Endothelial cell of hepatic sinusoid (primary cell): ENCODE measurements around the gene DLG2.
"Not testable (repeated sequence)": the region's sequence is repeated elsewhere in the genome, so short reads cannot be mapped to it uniquely, and the experiment has no call there.

Experiments used
- in situ Hi-C: cut with HindIII; loops from 2 replicates; pipeline ENCODE4 v1.10.0; 2017; ENCODE audit warnings: low sequenced_read_pairs

Gene DLG2

GRCh38 chr11:85045716-85046115 lies 581.4 kb downstream of the DLG2 start:
- in situ Hi-C loops, result no loop called here

GRCh38 chr11:85044911-85045310 lies 582.2 kb downstream of the DLG2 start:
- in situ Hi-C loops, result no loop called here

DNA sequence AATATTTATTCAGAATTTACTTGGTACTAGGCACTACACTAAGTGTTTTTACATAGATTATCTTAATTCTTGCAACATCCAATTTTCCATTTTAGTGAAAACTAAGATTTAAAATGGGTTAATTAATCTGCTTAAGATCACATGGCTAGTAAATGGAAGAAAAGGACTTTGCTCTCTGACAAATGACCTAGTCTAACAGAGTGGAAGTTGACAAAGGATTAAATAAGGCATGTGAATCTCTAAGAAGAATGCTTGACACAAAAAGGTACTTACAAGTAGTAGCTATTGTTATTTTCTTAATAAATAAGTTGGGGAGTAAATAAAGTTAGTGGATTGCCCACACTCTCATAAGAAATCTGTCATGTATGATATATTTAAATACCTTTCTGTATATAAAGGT lies 584.8 kb downstream of the DLG2 start:
- in situ Hi-C loops, result no loop called here

DNA sequence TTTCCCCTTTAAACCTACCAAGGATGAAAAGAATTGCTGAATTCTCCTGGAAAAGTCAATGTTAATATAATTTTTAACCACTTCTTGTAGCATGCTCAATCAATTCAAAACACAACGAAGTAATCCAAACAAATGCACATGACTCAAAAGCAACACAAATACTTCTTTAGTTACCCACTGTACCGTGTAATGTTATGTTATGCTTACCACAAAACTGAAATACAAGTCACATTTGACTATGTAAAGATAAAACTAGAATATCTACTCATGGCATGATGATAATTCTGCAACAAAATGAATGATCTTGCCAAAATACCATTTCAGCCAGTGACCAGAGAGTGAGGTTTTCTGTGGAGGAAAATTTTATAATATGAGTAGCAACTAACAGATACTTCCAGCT lies 587.0 kb downstream of the DLG2 start:
- in situ Hi-C loops, result no loop called here

GRCh38 chr11:85029964-85030363 lies 597.2 kb downstream of the DLG2 start:
- in situ Hi-C loops, result no loop called here

GRCh38 chr11:85028329-85029101 lies 598.6 kb downstream of the DLG2 start:
- in situ Hi-C loops, result no loop called here

GRCh38 chr11:85027346-85027745 lies 599.8 kb downstream of the DLG2 start:
- in situ Hi-C loops, result no loop called here

GRCh38 chr11:85021058-85021457 lies 606.1 kb downstream of the DLG2 start:
- in situ Hi-C loops, result no loop called here

- in situ Hi-C loops, result no loop called here
Observed at GRCh38 chr11:84993386-84993785, 633.8 kb downstream of the DLG2 start.

GRCh38 chr11:84990141-84990540 lies 637.0 kb downstream of the DLG2 start:
- in situ Hi-C loops, result no loop called here

- in situ Hi-C loops, result not testable (repeated sequence)
Observed at GRCh38 chr11:84987686-84988187, 639.4 kb downstream of the DLG2 start.

- in situ Hi-C loops, result no loop called here
Observed at GRCh38 chr11:84981301-84981700, 645.8 kb downstream of the DLG2 start.

GRCh38 chr11:84969103-84969502 lies 658.0 kb downstream of the DLG2 start:
- in situ Hi-C loops, result no loop called here

- in situ Hi-C loops, result no loop called here
Observed at GRCh38 chr11:84965484-84965883, 661.7 kb downstream of the DLG2 start.

- in situ Hi-C loops, result no loop called here
Observed at GRCh38 chr11:84963240-84963639, 663.9 kb downstream of the DLG2 start.

DNA sequence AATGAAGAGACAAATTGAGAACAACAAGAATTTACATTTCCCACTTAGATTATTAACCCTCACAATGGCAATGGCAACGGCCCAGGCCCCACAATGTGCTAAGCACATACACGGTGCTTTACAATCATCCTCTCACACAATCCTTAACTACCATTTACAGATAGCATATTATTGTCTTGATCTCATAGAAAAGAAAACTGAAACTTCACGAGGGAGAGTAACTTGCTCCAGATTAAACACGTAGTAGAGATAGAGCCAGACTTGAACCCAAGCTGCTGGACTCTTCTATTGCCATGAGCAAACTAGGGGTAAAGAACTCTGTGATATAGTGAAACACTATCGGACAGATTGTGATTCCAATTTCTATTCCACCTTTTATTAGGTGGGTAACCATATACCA lies 665.1 kb downstream of the DLG2 start:
- in situ Hi-C loops, result no loop called here

DNA sequence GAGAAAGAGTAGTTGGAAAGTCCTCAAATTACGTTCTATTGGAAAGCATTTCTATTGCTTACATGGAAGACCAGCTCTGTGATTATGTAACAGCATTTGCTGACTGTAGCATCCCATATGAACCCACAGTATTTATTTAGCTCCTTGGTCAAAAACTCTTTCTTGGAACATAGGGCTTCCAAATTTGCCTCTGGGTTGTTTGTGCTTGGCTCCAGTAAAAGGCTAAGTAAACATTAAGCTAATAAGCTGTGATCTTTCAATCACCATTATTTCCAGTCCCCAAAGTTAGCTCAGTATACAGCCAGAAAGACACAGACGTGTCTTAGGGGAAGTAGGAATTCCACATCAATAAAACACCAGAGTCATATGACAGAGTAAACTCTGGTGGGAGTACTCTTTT lies 668.8 kb downstream of the DLG2 start:
- in situ Hi-C loops, result no loop called here

- in situ Hi-C loops, result no loop called here
Observed at GRCh38 chr11:84950569-84951270, 676.4 kb downstream of the DLG2 start.

- in situ Hi-C loops, result no loop called here
Observed at GRCh38 chr11:84947970-84948580, 679.1 kb downstream of the DLG2 start.

DNA sequence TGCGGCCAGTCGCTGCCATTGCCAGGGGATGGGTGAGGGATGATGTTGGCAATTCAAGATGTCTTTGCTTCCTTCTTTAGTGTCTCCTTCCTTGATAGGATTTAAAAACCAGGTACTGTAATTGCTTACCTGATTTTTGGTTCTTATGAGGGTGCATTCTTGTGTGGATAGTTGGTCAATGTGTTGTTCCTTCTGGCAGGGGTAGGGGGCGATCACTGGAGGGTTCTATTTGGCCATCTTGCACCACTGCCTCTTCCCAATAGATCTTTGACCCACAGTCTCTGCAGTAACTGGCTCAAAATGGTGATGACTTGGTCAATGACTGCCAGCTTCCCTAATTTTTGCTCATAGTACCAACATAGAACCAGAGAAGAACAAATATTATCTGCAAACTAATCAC lies 680.1 kb downstream of the DLG2 start:
- in situ Hi-C loops, result no loop called here

- in situ Hi-C loops, result no loop called here
Observed at GRCh38 chr11:84930863-84931262, 696.3 kb downstream of the DLG2 start.

DNA sequence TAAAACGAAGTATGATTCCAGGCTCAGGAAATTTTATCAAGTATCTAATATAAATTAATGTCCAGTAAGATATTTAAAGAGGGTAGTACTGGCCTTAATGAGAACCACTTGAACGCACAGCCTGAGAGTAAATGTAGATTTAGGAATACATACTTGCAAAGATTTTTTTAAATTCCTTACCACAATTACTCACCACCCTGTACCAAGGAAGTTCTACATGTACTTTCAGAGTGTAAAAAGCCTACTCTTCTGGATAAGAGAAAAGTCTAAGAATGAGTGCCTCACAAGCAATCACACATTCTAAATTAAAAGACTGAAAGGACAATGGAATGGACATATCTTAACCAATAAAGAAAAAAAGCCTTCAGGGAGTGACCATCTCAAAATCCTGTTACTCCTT lies 697.4 kb downstream of the DLG2 start:
- in situ Hi-C loops, result no loop called here
